ENCODE measurements around the gene PRTG.

The PRTG gene

GRCh38 chr15:55649058-55649423, 93.9 kb downstream of the PRTG start:
- Histone ChIP-seq H3K36me3 (ENCODE audit: control insufficient read depth, insufficient read depth, low read length) (no peaks in the 10 kb centered on the region), H3K27me3 (ENCODE audit: control insufficient read depth, insufficient read depth, low read length) (no peaks in the 10 kb centered on the region), H3K4me3 (ENCODE audit: low read depth, low read length) (no peak overlapping the region), H3K79me2 (no peaks in the 10 kb centered on the region), H3K27ac (no peak overlapping the region), H3K4me1 (no peaks in the 10 kb centered on the region), H3K4me2 (ENCODE audit: low read length) (no peak overlapping the region), H3K9ac (no peak overlapping the region), H3K9me3 (ENCODE audit: control insufficient read depth, low read length) (no peaks in the 10 kb centered on the region), H2AFZ (no peak overlapping the region)
- TF ChIP-seq CTCF (IDR thresholded peaks at IDR 0.05), result no peak

GRCh38 chr15:55638764-55639163, 104.2 kb downstream of the PRTG start:
- TF ChIP-seq CTCF (IDR thresholded peaks at IDR 0.05), result no peak
- H3K27me3 ChIP-seq (ENCODE audit: control insufficient read depth, insufficient read depth, low read length), result no peaks in the 10 kb centered on the region
- no peak overlapping the region for H3K9ac ChIP-seq
- H3K4me2 ChIP-seq (ENCODE audit: low read length), result no peak overlapping the region
- H3K36me3 ChIP-seq (ENCODE audit: control insufficient read depth, insufficient read depth, low read length), result no peaks in the 10 kb centered on the region
- H3K79me2 ChIP-seq, result no peaks in the 10 kb centered on the region
- H3K4me1 ChIP-seq, result no peaks in the 10 kb centered on the region
- no peak overlapping the region for H3K27ac ChIP-seq
- no peak overlapping the region for H2AFZ ChIP-seq
- no peak overlapping the region for H3K4me3 ChIP-seq (ENCODE audit: low read depth, low read length)
- H3K9me3 ChIP-seq (ENCODE audit: control insufficient read depth, low read length), result no peaks in the 10 kb centered on the region

- Histone ChIP-seq H3K27ac (no peak overlapping the region), H3K36me3 (ENCODE audit: control insufficient read depth, insufficient read depth, low read length) (no peaks in the 10 kb centered on the region)
Observed at GRCh38 chr15:55637086-55637485, 105.9 kb downstream of the PRTG start.

GRCh38 chr15:55633731-55634130, 109.2 kb downstream of the PRTG start:
- Histone ChIP-seq H3K36me3 (ENCODE audit: control insufficient read depth, insufficient read depth, low read length) (no peaks in the 10 kb centered on the region), H2AFZ (no peak overlapping the region), H3K9ac (no peak overlapping the region), H3K27ac (no peak overlapping the region), H3K27me3 (ENCODE audit: control insufficient read depth, insufficient read depth, low read length) (no peaks in the 10 kb centered on the region), H3K4me1 (peaks cover 7% of the 10 kb centered on the region), H3K4me2 (ENCODE audit: low read length) (no peak overlapping the region), H3K9me3 (ENCODE audit: control insufficient read depth, low read length) (no peaks in the 10 kb centered on the region), H3K4me3 (ENCODE audit: low read depth, low read length) (no peak overlapping the region), H3K79me2 (no peaks in the 10 kb centered on the region)
- TF ChIP-seq CTCF (IDR thresholded peaks at IDR 0.05), result no peak

More at GRCh38 chr15:55637086-55637485, 105.9 kb downstream of the PRTG start:
- Histone ChIP-seq H3K4me3 (ENCODE audit: low read depth, low read length) (no peak overlapping the region), H3K4me2 (ENCODE audit: low read length) (no peak overlapping the region), H3K79me2 (no peaks in the 10 kb centered on the region), H3K9ac (no peak overlapping the region), H3K4me1 (peaks cover 2% of the 10 kb centered on the region), H3K9me3 (ENCODE audit: control insufficient read depth, low read length) (no peaks in the 10 kb centered on the region), H3K27me3 (ENCODE audit: control insufficient read depth, insufficient read depth, low read length) (no peaks in the 10 kb centered on the region), H2AFZ (no peak overlapping the region)
- TF ChIP-seq CTCF (IDR thresholded peaks at IDR 0.05), result no peak

- Histone ChIP-seq H3K4me2 (ENCODE audit: low read length) (no peak overlapping the region), H3K27me3 (ENCODE audit: control insufficient read depth, insufficient read depth, low read length) (no peaks in the 10 kb centered on the region), H3K9me3 (ENCODE audit: control insufficient read depth, low read length) (no peaks in the 10 kb centered on the region), H3K36me3 (ENCODE audit: control insufficient read depth, insufficient read depth, low read length) (no peaks in the 10 kb centered on the region), H3K27ac (peak overlapping the region; percentile 71), H3K4me3 (ENCODE audit: low read depth, low read length) (no peak overlapping the region), H3K9ac (no peak overlapping the region), H2AFZ (no peak overlapping the region), H3K4me1 (peaks cover 7% of the 10 kb centered on the region), H3K79me2 (no peaks in the 10 kb centered on the region)
- TF ChIP-seq CTCF (IDR thresholded peaks at IDR 0.05), result no peak
Observed at GRCh38 chr15:55632434-55632833, 110.5 kb downstream of the PRTG start.
